H9 (cell line): ENCODE results near the gene ANKRD35. TPM values are rescaled to one million over a fixed set of nuclear protein-coding genes. Genes with fewer than 3 reads are reported as not detected.

Experiments
- DNase-seq: peaks from one replicate; pipeline ENCODE4 v3.0.0-alpha.2; 2017
- H2AFZ ChIP-seq: one replicate; pipeline ENCODE4 v1.6.1; 2013; ENCODE audit warnings: mild to moderate bottlenecking, low read length, control low read depth, moderate library complexity
- H2AK5ac ChIP-seq: 2 replicates; pipeline ENCODE4 v1.6.1; 2013; ENCODE audit warnings: low read length, control low read depth, mixed read lengths; ENCODE audit not compliant: insufficient read length
- H2BK120ac ChIP-seq: one replicate; pipeline ENCODE4 v1.6.1; 2013; ENCODE audit warnings: low read depth, mild to moderate bottlenecking, low read length, control low read depth, inconsistent platforms; ENCODE audit not compliant: poor library complexity, severe bottlenecking
- H2BK12ac ChIP-seq: 2 replicates; pipeline ENCODE4 v1.6.1; 2013; ENCODE audit warnings: low read length, control low read depth, mixed read lengths, low read depth; ENCODE audit not compliant: insufficient read length
- H2BK15ac ChIP-seq: 2 replicates; pipeline ENCODE4 v1.6.1; 2013; ENCODE audit warnings: low read depth, low read length, control low read depth
- H2BK20ac ChIP-seq: one replicate; pipeline ENCODE4 v1.6.1; 2013; ENCODE audit warnings: low read depth, mild to moderate bottlenecking, low read length, control low read depth, inconsistent platforms; ENCODE audit not compliant: poor library complexity, severe bottlenecking
- H2BK5ac ChIP-seq: 2 replicates; pipeline ENCODE4 v1.6.1; 2013; ENCODE audit warnings: low read length, control low read depth, mixed read lengths; ENCODE audit not compliant: insufficient read length
- H3K14ac ChIP-seq: 2 replicates; pipeline ENCODE4 v1.6.1; 2013; ENCODE audit warnings: low read length, control low read depth; ENCODE audit not compliant: insufficient read depth
- H3K18ac ChIP-seq: 2 replicates; pipeline ENCODE4 v1.6.1; 2013; ENCODE audit warnings: low read depth, mild to moderate bottlenecking, mixed read lengths, low read length, control low read depth; ENCODE audit not compliant: insufficient read length
- H3K23ac ChIP-seq: 2 replicates; pipeline ENCODE4 v1.6.1; 2013; ENCODE audit warnings: low read length, control low read depth, mixed read lengths, low read depth; ENCODE audit not compliant: insufficient read length
- H3K23me2 ChIP-seq: 2 replicates; pipeline ENCODE4 v1.6.1; 2013; ENCODE audit warnings: low read depth, mild to moderate bottlenecking, mixed read lengths, low read length, control low read depth; ENCODE audit not compliant: insufficient read length, poor library complexity, severe bottlenecking
- H3K27ac ChIP-seq: 2 replicates; pipeline ENCODE4 v1.5.1; 2013; ENCODE audit warnings: low read length, control low read depth, mixed read lengths, low read depth; ENCODE audit not compliant: insufficient read length
- H3K27me3 ChIP-seq: 2 replicates; pipeline ENCODE4 v1.6.1; 2013; ENCODE audit warnings: low read length, control low read depth, inconsistent platforms; ENCODE audit not compliant: insufficient read depth
- H3K4ac ChIP-seq: 2 replicates; pipeline ENCODE4 v1.6.1; 2013; ENCODE audit warnings: low read depth, mild to moderate bottlenecking, control low read depth, inconsistent platforms, low read length, moderate library complexity
- H3K4me1 ChIP-seq: 2 replicates; pipeline ENCODE4 v1.6.1; 2013; ENCODE audit warnings: low read length, control low read depth, inconsistent platforms; ENCODE audit not compliant: insufficient read depth
- H3K4me2 ChIP-seq: 2 replicates; pipeline ENCODE4 v1.6.1; 2013; ENCODE audit warnings: low read length, control low read depth, mixed read lengths; ENCODE audit not compliant: insufficient read length, insufficient read depth
- H3K56ac ChIP-seq: 2 replicates; pipeline ENCODE4 v1.6.1; 2013; ENCODE audit warnings: low read depth, mild to moderate bottlenecking, mixed read lengths, low read length, control low read depth; ENCODE audit not compliant: insufficient read length
- H3K79me1 ChIP-seq: 2 replicates; pipeline ENCODE4 v1.6.1; 2013; ENCODE audit warnings: low read depth, mild to moderate bottlenecking, moderate library complexity, low read length, control low read depth, inconsistent platforms; ENCODE audit not compliant: insufficient read depth, poor library complexity, severe bottlenecking
- H3K79me2 ChIP-seq: 2 replicates; pipeline ENCODE4 v1.6.1; 2013; ENCODE audit warnings: low read length, control low read depth, inconsistent platforms; ENCODE audit not compliant: insufficient read depth
- H3K9ac ChIP-seq: 2 replicates; pipeline ENCODE4 v1.6.1; 2013; ENCODE audit warnings: low read length, control low read depth, mixed read lengths; ENCODE audit not compliant: insufficient read length; ENCODE audit errors: extremely low read depth
- H3K9me3 ChIP-seq: one replicate; pipeline ENCODE4 v1.6.1; 2013; ENCODE audit warnings: low read depth, low read length, inconsistent platforms; ENCODE audit not compliant: control insufficient read depth
- H3T11ph ChIP-seq: one replicate; pipeline ENCODE4 v1.6.1; 2013; ENCODE audit warnings: mild to moderate bottlenecking, low read length, control low read depth, inconsistent platforms
- H4K20me1 ChIP-seq: one replicate; pipeline ENCODE4 v1.6.1; 2013; ENCODE audit not compliant: control insufficient read depth, insufficient read length, insufficient read depth
- H4K5ac ChIP-seq: 2 replicates; pipeline ENCODE4 v1.6.1; 2013; ENCODE audit warnings: low read depth, mild to moderate bottlenecking, mixed read lengths, low read length, control low read depth; ENCODE audit not compliant: insufficient read length
- H4K8ac ChIP-seq: replicated peaks from 2 replicates; pipeline ENCODE4 v1.6.1; 2013; ENCODE audit warnings: low read length, control low read depth, mixed read lengths, low read depth; ENCODE audit not compliant: insufficient read length
- H4K91ac ChIP-seq: 2 replicates; pipeline ENCODE4 v1.6.1; 2013; ENCODE audit warnings: low read depth, mild to moderate bottlenecking, moderate library complexity, mixed read lengths, low read length, control low read depth; ENCODE audit not compliant: insufficient read length
- H3K27ac Mint-ChIP-seq, 3 experiments: 2 replicates in 2 of 3; 3 replicates in 1 of 3; pipeline ENCODE4 v1.8.0; 2020 to 2021; ENCODE audit warnings: mixed read lengths in 3 of 3, mild to moderate bottlenecking in 1 of 3, moderate library complexity in 1 of 3
- H3K27me3 Mint-ChIP-seq: 2 replicates; pipeline ENCODE4 v1.8.0; 2021; ENCODE audit warnings: low read depth, mild to moderate bottlenecking, moderate library complexity, mixed read lengths
- H3K36me3 Mint-ChIP-seq, 3 experiments: 2 replicates in 2 of 3; 3 replicates in 1 of 3; pipeline ENCODE4 v1.8.0; 2020 to 2021; ENCODE audit warnings: low read depth in 3 of 3, mixed read lengths in 3 of 3; ENCODE audit not compliant: insufficient read depth in 1 of 3
- H3K4me1 Mint-ChIP-seq, 2 experiments: 2 replicates each; pipeline ENCODE4 v1.8.0; 2020; ENCODE audit warnings: mixed read lengths in 2 of 2
- H3K4me3 Mint-ChIP-seq, 2 experiments: 2 replicates in 1 of 2; 3 replicates in 1 of 2; pipeline ENCODE4 v1.8.0; 2020 to 2021; ENCODE audit warnings: mild to moderate bottlenecking in 2 of 2, mixed read lengths in 2 of 2, moderate library complexity in 1 of 2
- H3K9me3 Mint-ChIP-seq, 2 experiments: 2 replicates in 1 of 2; 3 replicates in 1 of 2; pipeline ENCODE4 v1.8.0; 2020; ENCODE audit warnings: mild to moderate bottlenecking in 2 of 2, mixed read lengths in 2 of 2, moderate library complexity in 1 of 2
- WGBS: extraction: QIAGEN DNeasy Blood & Tissue Kit; methylation state at CpG from one replicate; pipeline ENCODE4 v1.1.7; 2013; ENCODE audit warnings: missing lambda C conversion rate, low lambda C conversion rate, mixed read lengths; ENCODE audit not compliant: insufficient read length; ENCODE audit errors: extremely low coverage; 5-methylcytosine and 5-hydroxymethylcytosine counted together
- total RNA-seq: library from RNA; stranded (reverse); gene quantifications from 2 replicates; pipeline ENCODE4 v1.2.1, GENCODE V29; 2021
- TF ChIP-seq, protein P1 (sequence below): fragments of 200-600 bp; sonication (generic); conservative IDR thresholded peaks from 3 replicates; pipeline ENCODE4 v1.8.0; 2021; ENCODE audit warnings: antibody characterized with exemption, mild to moderate bottlenecking

Gene ANKRD35
- total RNA-seq, 1 experiment from 2014 or later, result 0.28 TPM

DNA sequence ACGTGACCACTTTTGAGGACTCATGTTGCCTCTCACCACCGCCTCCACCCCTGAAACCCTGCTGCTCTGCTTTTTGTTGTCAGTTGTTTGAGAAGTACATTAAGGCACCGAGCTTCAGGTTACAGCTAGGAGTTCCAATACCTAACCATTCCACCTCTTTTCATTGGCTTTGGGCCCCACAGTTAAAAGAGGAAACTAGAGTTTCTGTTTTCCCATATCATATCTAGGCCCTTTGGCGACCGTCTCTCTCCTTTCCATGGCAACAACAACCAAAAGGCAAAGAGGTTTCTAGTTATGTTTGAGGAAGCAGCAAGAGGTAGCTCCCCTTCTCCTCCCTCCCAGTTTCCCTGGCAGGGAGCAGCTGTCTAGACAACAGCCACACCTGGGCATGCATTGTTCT lies 5.9 kb downstream of the ANKRD35 start:
- H2BK5ac ChIP-seq, result no peak overlapping the region
- H3K18ac ChIP-seq, result no peak overlapping the region
- no peaks in the 10 kb centered on the region for H3K23me2 ChIP-seq
- H3K27ac Mint-ChIP-seq, result peak overlapping the region in 2 of 3 experiments; percentile 23 to 69; a peak in 2 of 7 replicates
- peaks cover 2% of the 10 kb centered on the region; the same call in 1 of the 2 replicates for H3K27me3 ChIP-seq
- no peak overlapping the region for H4K91ac ChIP-seq
- no peak overlapping the region for H3K27ac ChIP-seq
- no peak overlapping the region for H3K23ac ChIP-seq
- no peak overlapping the region for H2BK15ac ChIP-seq
- H3K9me3 Mint-ChIP-seq, result no peaks in the 10 kb centered on the region
- H3K9me3 ChIP-seq, result no peaks in the 10 kb centered on the region
- H3K79me2 ChIP-seq, result no peaks in the 10 kb centered on the region
- no peaks in the 10 kb centered on the region for H3K79me1 ChIP-seq
- no peak overlapping the region for H4K8ac ChIP-seq
- no peak overlapping the region for H3K4ac ChIP-seq
- peak overlapping the region in 1 of 2 experiments; percentile 25; a peak in 2 of 5 replicates for H3K4me3 Mint-ChIP-seq
- H3K27me3 Mint-ChIP-seq, result peaks cover 50% of the 10 kb centered on the region
- H3T11ph ChIP-seq, result no peak overlapping the region
- DNase-seq, result no peak
- peaks cover 7% of the 10 kb centered on the region; the same call in 1 of the 2 replicates for H3K4me1 ChIP-seq
- H3K4me1 Mint-ChIP-seq, result peaks cover 32 to 34% of the 10 kb centered on the region in 2 experiments
- no peaks in the 10 kb centered on the region for H3K36me3 Mint-ChIP-seq
- H3K14ac ChIP-seq, result no peak overlapping the region
- peak overlapping the region; percentile 14 for H2AFZ ChIP-seq
- H3K9ac ChIP-seq, result no peak overlapping the region
- H3K56ac ChIP-seq, result no peak overlapping the region
- WGBS, result no CpG with 5 or more reads among the region's 5 CpGs
- no peak overlapping the region for H4K5ac ChIP-seq
- H2BK12ac ChIP-seq, result no peak overlapping the region
- H3K4me2 ChIP-seq, result no peak overlapping the region
- TF ChIP-seq, protein P1, sequence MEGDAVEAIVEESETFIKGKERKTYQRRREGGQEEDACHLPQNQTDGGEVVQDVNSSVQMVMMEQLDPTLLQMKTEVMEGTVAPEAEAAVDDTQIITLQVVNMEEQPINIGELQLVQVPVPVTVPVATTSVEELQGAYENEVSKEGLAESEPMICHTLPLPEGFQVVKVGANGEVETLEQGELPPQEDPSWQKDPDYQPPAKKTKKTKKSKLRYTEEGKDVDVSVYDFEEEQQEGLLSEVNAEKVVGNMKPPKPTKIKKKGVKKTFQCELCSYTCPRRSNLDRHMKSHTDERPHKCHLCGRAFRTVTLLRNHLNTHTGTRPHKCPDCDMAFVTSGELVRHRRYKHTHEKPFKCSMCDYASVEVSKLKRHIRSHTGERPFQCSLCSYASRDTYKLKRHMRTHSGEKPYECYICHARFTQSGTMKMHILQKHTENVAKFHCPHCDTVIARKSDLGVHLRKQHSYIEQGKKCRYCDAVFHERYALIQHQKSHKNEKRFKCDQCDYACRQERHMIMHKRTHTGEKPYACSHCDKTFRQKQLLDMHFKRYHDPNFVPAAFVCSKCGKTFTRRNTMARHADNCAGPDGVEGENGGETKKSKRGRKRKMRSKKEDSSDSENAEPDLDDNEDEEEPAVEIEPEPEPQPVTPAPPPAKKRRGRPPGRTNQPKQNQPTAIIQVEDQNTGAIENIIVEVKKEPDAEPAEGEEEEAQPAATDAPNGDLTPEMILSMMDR, result no peak
- no peak overlapping the region for H2BK20ac ChIP-seq
- H2AK5ac ChIP-seq, result no peak overlapping the region
- no peaks in the 10 kb centered on the region for H4K20me1 ChIP-seq
- no peak overlapping the region for H2BK120ac ChIP-seq
